Omental fat pad (tissue), 4 donors: ENCODE data around the gene PLEKHG4B. TPM values are rescaled to one million over a fixed set of nuclear protein-coding genes. Genes with fewer than 3 reads are reported as not detected.

Experiments
- ATAC-seq: fragments of 150-250 bp; one replicate; pipeline ENCODE4 v1.9.1; 2016; ENCODE audit warnings: mild to moderate bottlenecking, moderate library complexity; ENCODE audit not compliant: low FRiP score
- DNase-seq: peaks from one replicate; pipeline ENCODE4 v3.0.0-alpha.2; 2019; ENCODE audit warnings: low spot score
- total RNA-seq, 4 donors: library from RNA; depleted of rRNA; stranded (reverse); fragments of >200 nt; gene quantifications; one replicate each; pipeline ENCODE4 v1.1.0, GENCODE V29; 2016
- TF ChIP-seq, protein P1 (sequence below), 3 donors: fragments of 450-650 bp; IDR thresholded peaks; one replicate each; pipeline ENCODE4 v1.5.1; 2016 to 2017; ENCODE audit warnings: antibody characterized with exemption in 3 of 3, mild to moderate bottlenecking in 3 of 3, moderate library complexity in 2 of 3

Gene PLEKHG4B
- total RNA-seq, 4 donors from 2014 or later, result 0.44 to 0.65 (median 0.60) TPM; not detected in 1

DNA sequence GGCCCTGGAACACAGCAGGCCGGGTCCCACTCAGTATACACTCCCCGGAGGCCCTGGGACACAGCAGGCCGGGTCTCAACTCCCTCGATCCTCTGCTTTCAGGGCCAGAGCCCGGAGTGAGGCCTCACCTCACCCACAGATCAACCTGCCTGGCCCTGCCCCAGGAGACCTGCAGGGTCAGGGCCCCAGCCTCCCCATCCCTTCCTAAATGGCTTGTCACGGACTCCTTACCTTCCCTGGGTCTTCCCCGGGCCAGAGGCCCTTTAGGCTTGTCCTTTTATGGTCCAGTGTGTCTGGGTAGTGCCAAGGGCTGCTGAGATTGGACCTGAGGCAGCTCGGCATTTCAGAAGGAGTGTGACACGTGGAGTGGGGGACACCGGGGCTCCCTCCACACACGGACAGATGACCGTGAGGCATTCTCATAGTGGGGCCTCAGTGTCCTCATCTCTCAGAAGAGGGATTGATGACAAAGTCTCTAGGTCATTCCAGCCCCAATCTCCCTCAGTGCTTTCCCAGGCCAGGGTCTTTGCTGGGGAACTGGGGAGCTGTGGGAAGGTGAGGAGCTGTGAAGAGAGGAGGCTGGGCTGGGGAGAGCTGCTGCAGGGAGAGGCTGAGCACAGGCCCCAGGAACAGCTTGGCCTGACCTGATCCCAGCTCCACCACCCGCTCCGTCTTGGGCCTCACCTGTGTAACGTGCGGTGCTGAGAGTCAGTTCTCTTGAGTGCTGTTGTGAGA lies 18.0 kb upstream of the PLEKHG4B start:
- DNase-seq (no peak), ATAC-seq (no peak)
- TF ChIP-seq, protein P1, sequence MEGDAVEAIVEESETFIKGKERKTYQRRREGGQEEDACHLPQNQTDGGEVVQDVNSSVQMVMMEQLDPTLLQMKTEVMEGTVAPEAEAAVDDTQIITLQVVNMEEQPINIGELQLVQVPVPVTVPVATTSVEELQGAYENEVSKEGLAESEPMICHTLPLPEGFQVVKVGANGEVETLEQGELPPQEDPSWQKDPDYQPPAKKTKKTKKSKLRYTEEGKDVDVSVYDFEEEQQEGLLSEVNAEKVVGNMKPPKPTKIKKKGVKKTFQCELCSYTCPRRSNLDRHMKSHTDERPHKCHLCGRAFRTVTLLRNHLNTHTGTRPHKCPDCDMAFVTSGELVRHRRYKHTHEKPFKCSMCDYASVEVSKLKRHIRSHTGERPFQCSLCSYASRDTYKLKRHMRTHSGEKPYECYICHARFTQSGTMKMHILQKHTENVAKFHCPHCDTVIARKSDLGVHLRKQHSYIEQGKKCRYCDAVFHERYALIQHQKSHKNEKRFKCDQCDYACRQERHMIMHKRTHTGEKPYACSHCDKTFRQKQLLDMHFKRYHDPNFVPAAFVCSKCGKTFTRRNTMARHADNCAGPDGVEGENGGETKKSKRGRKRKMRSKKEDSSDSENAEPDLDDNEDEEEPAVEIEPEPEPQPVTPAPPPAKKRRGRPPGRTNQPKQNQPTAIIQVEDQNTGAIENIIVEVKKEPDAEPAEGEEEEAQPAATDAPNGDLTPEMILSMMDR (IDR thresholded peaks at IDR 0.05), result no peak

DNA sequence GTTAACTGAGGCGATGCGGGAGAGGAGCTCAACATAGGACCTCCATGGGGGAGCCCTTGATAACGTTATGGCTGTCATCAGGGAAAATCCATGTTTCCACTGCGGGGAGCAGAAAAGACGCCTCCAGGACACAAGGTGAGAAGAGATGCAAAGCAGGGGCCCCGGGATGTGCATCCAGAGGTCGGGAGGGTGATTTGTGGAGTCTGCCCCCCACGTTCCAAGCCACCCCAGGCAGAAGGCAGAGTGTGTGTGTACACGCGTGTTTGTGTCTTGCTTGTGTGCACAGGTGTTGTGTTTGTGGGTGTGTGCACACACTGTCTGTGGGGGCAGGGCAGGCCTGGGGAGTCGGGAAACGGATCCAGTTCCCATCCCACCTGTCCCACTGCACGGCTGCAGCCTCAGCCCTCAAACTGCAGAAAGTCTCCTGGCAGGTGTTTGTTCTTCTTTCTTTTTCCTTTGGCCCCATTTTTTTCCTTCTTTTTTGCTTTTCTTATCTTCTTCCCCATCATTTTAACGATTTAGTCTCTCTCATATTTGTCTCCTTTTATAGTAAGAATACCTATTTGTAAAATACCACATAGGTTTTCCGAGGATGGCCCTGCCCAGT lies 17.4 kb upstream of the PLEKHG4B start:
- DNase-seq (no peak), ATAC-seq (no peak)
- TF ChIP-seq, protein P1 (IDR thresholded peaks at IDR 0.05), result no peak

DNA sequence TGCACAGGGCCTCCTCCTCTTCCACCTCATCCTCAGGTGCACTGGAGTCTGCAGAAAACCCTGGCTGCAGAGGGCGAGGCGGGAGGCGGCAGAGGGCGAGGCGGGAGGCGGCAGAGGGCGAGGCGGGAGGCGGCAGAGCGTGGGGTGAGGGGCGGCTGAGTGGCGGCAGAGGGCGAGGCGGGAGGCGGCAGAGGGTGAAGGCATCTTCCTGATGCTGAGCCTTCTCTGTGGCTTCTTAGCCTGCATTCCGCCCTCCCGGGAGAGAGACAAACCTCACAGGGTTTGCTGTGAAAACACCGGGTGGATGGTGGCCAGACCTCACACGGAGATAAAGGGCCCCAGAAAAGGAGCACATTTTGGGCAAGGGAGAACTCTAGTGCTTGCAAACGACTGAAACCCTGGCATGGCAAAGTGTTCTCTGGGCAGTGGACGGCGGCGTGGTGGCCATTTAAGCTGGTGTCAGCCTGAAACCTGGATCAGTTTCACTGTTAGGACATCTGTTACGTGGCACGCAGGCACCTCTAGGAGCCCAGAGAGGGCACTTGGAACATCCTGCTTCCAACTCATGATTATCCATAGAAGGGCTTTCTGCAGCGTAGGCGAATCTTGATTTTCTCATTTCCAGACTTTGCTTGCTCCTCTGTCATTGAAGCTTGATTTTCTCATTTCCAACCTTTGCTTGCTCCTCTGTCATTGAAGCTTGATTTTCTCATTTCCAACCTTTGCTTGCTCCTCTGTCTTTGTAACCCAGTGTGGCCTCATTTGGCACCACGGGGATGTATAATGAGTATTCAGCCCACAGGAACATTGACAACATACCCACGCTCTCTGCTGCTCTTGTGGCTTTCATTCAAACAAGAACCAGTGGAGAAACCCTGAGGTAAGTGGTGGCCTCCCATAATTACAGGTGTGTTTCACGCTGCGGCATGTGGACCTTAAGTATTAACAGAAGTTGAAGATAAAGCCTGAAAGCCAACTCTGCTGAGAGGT lies 16.3 kb upstream of the PLEKHG4B start:
- ATAC-seq, result no peak
- TF ChIP-seq, protein P1 (IDR thresholded peaks at IDR 0.05), result no peak
- DNase-seq, result no peak

DNA sequence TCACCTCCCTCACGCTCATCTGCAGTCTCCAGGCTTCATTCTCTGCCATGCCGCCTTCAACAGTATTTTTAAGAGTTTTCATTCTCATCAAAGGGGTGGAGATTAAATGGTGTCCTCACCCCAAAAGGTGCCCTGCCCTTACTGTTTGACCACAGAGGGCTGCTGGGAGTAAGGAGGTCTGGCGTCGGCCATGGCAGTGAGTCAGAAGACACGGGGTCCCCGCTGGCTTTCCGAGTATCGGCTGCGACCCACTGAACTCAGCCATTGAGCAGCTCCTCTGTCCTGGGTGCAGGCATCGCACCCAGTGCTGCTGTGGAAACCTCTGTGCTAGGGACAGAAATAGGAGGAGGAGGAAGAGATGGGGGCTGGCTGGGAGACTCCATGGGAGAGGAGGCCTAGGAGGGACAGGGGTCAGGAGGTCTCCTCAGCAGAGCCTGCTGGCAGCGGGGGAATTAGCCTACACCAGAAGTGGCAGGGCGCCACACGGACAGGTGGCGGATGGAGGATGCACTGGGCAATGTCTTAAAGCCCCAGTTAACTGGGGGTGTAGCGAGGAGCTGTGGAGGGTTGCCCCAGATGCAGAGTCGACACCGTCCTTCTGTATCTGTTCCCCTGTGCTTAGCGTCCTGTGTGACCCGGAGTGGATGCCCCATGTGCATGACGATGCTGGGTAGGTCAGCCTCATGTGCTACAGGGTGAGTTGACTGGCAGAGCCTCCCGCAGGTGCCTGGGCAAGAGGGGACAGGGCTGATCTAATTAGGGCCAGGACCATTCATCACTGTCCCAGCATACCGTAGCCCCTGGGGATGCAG lies 15.4 kb upstream of the PLEKHG4B start:
- ATAC-seq (no peak), DNase-seq (no peak)
- TF ChIP-seq, protein P1 (IDR thresholded peaks at IDR 0.05), result no peak

DNA sequence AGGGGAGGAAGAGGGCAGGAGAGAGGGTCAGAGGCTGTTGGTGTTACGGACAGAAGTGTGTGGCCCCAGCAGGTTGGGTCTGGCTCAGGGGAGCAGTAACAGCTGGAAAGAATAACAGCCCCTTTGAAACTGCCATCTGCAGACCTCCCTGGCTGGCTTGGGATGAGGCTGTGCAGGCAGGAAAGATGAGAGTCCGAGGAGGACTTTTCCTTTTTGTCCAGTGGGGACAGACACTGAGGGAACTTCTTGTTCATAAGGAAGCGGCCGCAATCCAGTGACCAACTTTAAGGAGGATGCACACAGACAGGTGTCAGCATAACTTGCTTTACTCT lies 14.8 kb upstream of the PLEKHG4B start:
- ATAC-seq, result no peak
- TF ChIP-seq, protein P1 (IDR thresholded peaks at IDR 0.05), result no peak
- no peak for DNase-seq

DNA sequence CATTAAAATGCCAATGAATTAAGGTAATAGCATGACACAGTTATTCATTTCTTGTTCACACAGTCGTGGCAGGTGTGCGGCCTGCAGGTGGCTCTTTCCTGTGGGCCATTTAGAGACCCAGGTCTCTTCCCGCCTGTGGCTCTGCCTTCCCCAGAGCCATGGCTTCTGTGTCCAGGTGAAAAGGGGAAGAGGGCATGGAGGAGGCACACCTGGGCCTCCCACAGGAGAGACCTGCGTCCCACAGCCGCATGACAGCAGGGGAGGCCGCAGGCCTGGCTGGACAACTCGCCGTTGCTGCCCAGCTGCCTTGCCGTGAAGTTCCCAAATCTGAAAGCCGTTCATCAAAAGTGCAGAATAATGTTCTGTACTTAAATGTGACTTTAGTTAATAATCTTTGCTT lies 14.4 kb upstream of the PLEKHG4B start:
- DNase-seq, result no peak
- TF ChIP-seq, protein P1 (IDR thresholded peaks at IDR 0.05), result no peak
- ATAC-seq, result no peak
